Osteocyte (in vitro differentiated cells): ENCODE data around the gene IPP. TPM values are rescaled to one million over a fixed set of nuclear protein-coding genes. Genes with fewer than 3 reads are reported as not detected.

Experiments
- DNase-seq: peaks from one replicate; pipeline ENCODE4 v3.0.0; 2021; ENCODE audit warnings: mixed read lengths; ENCODE audit not compliant: unreplicated experiment; ENCODE audit errors: extremely low spot score
- H3K27ac Mint-ChIP-seq: one replicate; pipeline ENCODE4 v1.8.0; 2021; ENCODE audit warnings: mild to moderate bottlenecking, mixed read lengths; ENCODE audit not compliant: unreplicated experiment
- H3K27me3 Mint-ChIP-seq: one replicate; pipeline ENCODE4 v1.8.0; 2021; ENCODE audit warnings: mixed read lengths; ENCODE audit not compliant: unreplicated experiment
- H3K36me3 Mint-ChIP-seq: one replicate; pipeline ENCODE4 v1.8.0; 2021; ENCODE audit warnings: mixed read lengths; ENCODE audit not compliant: unreplicated experiment
- H3K4me1 Mint-ChIP-seq: one replicate; pipeline ENCODE4 v1.8.0; 2021; ENCODE audit warnings: mixed read lengths; ENCODE audit not compliant: unreplicated experiment
- H3K4me3 Mint-ChIP-seq: one replicate; pipeline ENCODE4 v1.8.0; 2021; ENCODE audit warnings: mild to moderate bottlenecking, moderate library complexity, mixed read lengths; ENCODE audit not compliant: unreplicated experiment
- H3K9me3 Mint-ChIP-seq: one replicate; pipeline ENCODE4 v1.8.0; 2021; ENCODE audit warnings: mixed read lengths; ENCODE audit not compliant: unreplicated experiment
- total RNA-seq: library from RNA; stranded (reverse); gene quantifications from 2 replicates; pipeline ENCODE4 v1.2.1, GENCODE V29; 2021
- TF ChIP-seq, protein P1 (sequence below): fragments of 200-600 bp; sonication (generic); IDR thresholded peaks from 2 replicates; pipeline ENCODE4 v1.5.0; 2021; ENCODE audit warnings: antibody characterized with exemption, mild to moderate bottlenecking, moderate library complexity

The IPP gene
- total RNA-seq, 1 donor from 2014 or later = 21.9 TPM

DNA sequence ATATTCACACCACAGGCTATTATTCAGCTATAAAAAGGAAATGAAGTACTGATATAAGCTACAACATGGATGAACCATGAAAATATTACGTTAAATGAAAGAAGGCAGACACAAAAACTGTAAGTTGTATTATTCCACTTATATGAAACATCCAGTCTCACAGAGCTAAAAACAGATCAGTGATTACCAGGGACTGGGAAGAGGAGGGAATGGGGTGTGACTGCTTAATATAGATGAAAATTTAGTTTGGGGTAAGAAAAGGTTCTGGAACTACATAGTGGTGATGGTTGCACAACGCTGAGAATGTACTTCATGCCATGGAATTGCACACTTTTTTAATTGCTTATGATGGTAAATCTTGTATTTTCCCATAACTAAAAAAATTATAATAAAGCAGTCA, 83.6 kb downstream of the IPP start:
- no peak for DNase-seq
- Mint-ChIP-seq H3K4me1 (peaks cover 30% of the 10 kb centered on the region), H3K4me3 (no peak overlapping the region), H3K36me3 (peaks cover 6% of the 10 kb centered on the region), H3K27ac (no peak overlapping the region), H3K27me3 (no peaks in the 10 kb centered on the region), H3K9me3 (no peaks in the 10 kb centered on the region)
- TF ChIP-seq, protein P1, sequence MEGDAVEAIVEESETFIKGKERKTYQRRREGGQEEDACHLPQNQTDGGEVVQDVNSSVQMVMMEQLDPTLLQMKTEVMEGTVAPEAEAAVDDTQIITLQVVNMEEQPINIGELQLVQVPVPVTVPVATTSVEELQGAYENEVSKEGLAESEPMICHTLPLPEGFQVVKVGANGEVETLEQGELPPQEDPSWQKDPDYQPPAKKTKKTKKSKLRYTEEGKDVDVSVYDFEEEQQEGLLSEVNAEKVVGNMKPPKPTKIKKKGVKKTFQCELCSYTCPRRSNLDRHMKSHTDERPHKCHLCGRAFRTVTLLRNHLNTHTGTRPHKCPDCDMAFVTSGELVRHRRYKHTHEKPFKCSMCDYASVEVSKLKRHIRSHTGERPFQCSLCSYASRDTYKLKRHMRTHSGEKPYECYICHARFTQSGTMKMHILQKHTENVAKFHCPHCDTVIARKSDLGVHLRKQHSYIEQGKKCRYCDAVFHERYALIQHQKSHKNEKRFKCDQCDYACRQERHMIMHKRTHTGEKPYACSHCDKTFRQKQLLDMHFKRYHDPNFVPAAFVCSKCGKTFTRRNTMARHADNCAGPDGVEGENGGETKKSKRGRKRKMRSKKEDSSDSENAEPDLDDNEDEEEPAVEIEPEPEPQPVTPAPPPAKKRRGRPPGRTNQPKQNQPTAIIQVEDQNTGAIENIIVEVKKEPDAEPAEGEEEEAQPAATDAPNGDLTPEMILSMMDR = no peak

- Mint-ChIP-seq H3K9me3 (no peaks in the 10 kb centered on the region), H3K4me1 (peaks cover 5% of the 10 kb centered on the region), H3K36me3 (peaks cover 44% of the 10 kb centered on the region), H3K27ac (no peak overlapping the region), H3K27me3 (no peaks in the 10 kb centered on the region), H3K4me3 (no peak overlapping the region)
- DNase-seq = no peak
- TF ChIP-seq, protein P1 = no peak
Measured at GRCh38 chr1:45660336-45660735, 90.1 kb downstream of the IPP start.

DNA sequence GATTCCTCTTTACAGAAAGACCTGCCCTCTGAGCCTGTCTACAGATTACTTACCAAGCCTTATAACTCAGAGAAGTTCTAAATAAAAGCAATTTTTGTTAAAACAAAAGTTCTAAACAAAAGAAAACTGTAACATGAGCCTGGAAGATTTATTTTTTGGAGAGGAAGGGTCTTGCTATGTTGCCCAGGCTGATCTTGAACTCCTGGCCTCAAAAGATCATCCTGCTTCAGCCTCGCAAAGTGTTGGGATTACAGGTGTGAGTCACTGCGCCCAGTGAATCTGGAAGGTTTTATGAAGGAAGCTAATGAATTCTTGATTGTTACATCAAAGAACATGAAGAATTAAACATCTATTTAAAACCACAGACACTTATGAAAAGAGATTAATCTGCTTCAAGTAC, 91.2 kb downstream of the IPP start:
- Mint-ChIP-seq H3K4me3 (no peak overlapping the region), H3K9me3 (no peaks in the 10 kb centered on the region), H3K27me3 (no peaks in the 10 kb centered on the region), H3K27ac (peak overlapping the region; percentile 18), H3K4me1 (peaks cover 5% of the 10 kb centered on the region), H3K36me3 (peaks cover 52% of the 10 kb centered on the region)
- TF ChIP-seq, protein P1 = no peak
- no peak for DNase-seq

DNA sequence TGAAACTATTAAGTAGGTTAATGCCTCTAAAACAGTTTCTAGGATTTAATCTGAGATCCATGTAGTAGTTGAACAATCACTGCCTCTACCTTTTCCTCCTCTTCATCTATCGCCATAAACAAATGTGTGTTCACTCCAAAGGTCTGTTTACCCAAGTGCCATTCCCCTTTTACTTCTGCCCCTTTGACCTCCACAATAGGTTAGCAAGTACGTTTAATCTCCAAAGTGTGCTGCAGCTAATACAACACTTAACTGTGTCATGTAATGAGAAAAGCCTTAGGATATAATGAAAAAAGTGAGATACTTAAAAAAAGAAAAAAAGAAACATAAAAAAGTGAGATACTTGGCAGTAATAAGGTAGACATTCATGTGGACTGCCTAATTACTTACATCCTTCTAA, 92.3 kb downstream of the IPP start:
- Mint-ChIP-seq H3K36me3 (peaks cover 52% of the 10 kb centered on the region), H3K9me3 (no peaks in the 10 kb centered on the region), H3K4me3 (no peak overlapping the region), H3K4me1 (peaks cover 2% of the 10 kb centered on the region), H3K27ac (no peak overlapping the region), H3K27me3 (no peaks in the 10 kb centered on the region)
- DNase-seq = no peak
- TF ChIP-seq, protein P1 = no peak

DNA sequence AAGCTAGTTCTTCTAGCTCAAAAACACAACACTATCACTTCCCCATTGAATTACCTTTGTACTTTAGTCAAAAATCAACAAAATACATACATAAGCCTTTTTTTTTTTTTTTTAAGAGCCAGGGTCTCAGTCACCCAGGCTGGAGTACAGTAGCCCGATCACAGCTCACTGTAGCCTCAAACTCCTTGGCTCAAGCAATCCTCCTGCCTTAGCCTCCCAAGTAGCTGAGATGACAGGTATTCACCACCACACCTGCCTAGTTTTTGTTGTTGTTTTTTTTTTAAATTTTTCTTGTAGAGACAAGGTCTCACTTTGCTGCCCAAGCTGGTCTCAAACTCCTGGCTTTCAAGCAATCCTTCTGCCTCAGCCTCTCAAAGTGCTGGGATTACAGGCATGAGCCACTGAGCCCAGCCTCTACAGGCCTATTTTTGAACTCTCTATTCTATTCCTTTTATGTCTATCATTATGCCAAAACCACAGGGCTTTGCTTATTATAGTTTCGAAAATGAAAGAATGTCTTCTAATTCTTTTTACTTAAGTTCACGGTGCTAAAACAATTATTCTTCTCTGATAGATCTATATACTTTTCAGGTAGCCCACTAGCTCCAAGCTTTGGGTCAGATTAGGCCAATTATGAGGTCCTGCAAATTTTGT, 93.8 kb downstream of the IPP start:
- H3K36me3 Mint-ChIP-seq = peaks cover 63% of the 10 kb centered on the region
- H3K9me3 Mint-ChIP-seq = no peaks in the 10 kb centered on the region
- TF ChIP-seq, protein P1 = no peak
- no peak for DNase-seq
- no peak overlapping the region for H3K4me3 Mint-ChIP-seq
- H3K27me3 Mint-ChIP-seq = no peaks in the 10 kb centered on the region
- no peak overlapping the region for H3K27ac Mint-ChIP-seq
- H3K4me1 Mint-ChIP-seq = no peaks in the 10 kb centered on the region
